ENCODE data around the gene SAMD4A.

SAMD4A gene

GRCh38 chr14:54768501-54769129, 201.7 kb downstream of the SAMD4A start:
- no peak for DNase-seq

GRCh38 chr14:54769951-54770863, 203.3 kb downstream of the SAMD4A start:
- DNase-seq, result peak; percentile 80

- DNase-seq, result no peak
These were observed 204.6 kb downstream of the SAMD4A start for GRCh38 chr14:54771411-54772027.

GRCh38 chr14:54772451-54772881, 205.5 kb downstream of the SAMD4A start:
- no peak for DNase-seq

GRCh38 chr14:54773171-54774006, 206.5 kb downstream of the SAMD4A start:
- DNase-seq, result peak; percentile 78

GRCh38 chr14:54774824-54775223, 207.9 kb downstream of the SAMD4A start:
- no peak for DNase-seq

GRCh38 chr14:54775486-54776140, 208.7 kb downstream of the SAMD4A start:
- DNase-seq, result no peak

GRCh38 chr14:54776361-54777001, 209.6 kb downstream of the SAMD4A start:
- DNase-seq, result peak; percentile 20

GRCh38 chr14:54777395-54777794, 210.5 kb downstream of the SAMD4A start:
- no peak for DNase-seq

GRCh38 chr14:54778618-54779345, 211.9 kb downstream of the SAMD4A start:
- no peak for DNase-seq

GRCh38 chr14:54781080-54781479, 214.2 kb downstream of the SAMD4A start:
- DNase-seq, result no peak

GRCh38 chr14:54781961-54782750, 215.2 kb downstream of the SAMD4A start:
- DNase-seq, result no peak

- DNase-seq, result peak; percentile 11
These were observed 216.1 kb downstream of the SAMD4A start for GRCh38 chr14:54782751-54783659.

GRCh38 chr14:54783660-54784015, 216.7 kb downstream of the SAMD4A start:
- DNase-seq, result no peak

- no peak for DNase-seq
These were observed 217.1 kb downstream of the SAMD4A start for GRCh38 chr14:54784060-54784459.

GRCh38 chr14:54784657-54785056, 217.7 kb downstream of the SAMD4A start:
- no peak for DNase-seq

- no peak for DNase-seq
These were observed 218.3 kb downstream of the SAMD4A start for GRCh38 chr14:54785136-54785777.
